ENCODE data around the gene PELI2.

- no peak for TF ChIP-seq TAF1 (IDR thresholded peaks at IDR 0.05; ENCODE audit: borderline replicate concordance, low read depth, low read length)
- no peak for TF ChIP-seq POLR2A (IDR thresholded peaks at IDR 0.05; ENCODE audit: low read depth, low read length)
- no peak for TF ChIP-seq POLR2AphosphoS5 (IDR thresholded peaks at IDR 0.05; ENCODE audit: low read depth, low read length)
Observed at GRCh38 chr14:56199982-56200577, 81.9 kb downstream of the PELI2 start.
